CD4-positive, alpha-beta T cell treated with Interleukin-1 beta for 1 hour (primary cell): ENCODE measurements around the gene PDIA4.

ENCODE experiments used
- DNase-seq, 2 donors: peaks; one replicate each; pipeline ENCODE4 v3.0.0-alpha.2; 2020 to 2022

PDIA4 gene

DNA sequence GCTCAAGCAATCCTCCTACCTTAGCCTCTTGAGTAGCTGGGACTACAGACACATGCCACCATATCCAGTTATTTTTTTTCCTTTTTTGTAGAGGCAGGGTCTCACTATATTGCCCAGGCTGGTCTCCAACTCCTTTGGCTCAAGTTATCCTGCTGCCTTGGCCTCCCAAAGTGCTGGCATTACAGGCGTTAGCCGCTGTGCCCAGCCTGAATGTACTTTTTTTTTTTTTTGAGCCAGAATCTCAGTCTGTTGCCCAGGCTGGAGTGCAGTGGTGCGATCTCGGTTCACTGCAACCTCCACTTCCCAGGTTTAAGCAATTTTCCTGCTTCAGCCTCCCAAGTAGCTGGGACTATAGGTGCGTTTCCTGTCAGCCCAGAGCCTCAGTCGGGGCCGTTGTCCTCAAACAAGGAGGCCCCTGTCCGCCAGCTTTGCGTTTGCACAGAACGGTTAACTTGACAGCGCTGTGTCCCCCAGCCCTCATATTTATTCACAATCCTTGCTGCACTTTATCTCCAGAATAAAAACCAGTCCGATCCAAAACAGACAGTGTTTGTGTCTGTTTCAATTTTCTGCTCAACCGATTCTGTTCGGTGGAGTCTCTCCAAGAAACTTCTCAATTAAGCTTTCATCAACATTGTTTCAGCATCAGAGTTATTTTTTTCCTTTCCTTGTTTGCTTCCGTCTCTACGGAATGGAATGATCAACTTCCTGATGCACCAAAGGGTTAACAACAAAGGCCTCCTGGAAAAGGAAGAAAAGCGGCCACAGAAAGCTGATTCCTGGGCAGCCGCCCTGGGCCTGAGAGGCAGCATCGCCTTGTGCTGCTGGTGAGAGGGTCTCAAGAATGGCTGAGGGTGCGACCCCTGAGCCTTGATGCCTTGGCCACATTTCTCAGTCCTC, 64.5 kb downstream of the PDIA4 start:
- no peak for DNase-seq

DNA sequence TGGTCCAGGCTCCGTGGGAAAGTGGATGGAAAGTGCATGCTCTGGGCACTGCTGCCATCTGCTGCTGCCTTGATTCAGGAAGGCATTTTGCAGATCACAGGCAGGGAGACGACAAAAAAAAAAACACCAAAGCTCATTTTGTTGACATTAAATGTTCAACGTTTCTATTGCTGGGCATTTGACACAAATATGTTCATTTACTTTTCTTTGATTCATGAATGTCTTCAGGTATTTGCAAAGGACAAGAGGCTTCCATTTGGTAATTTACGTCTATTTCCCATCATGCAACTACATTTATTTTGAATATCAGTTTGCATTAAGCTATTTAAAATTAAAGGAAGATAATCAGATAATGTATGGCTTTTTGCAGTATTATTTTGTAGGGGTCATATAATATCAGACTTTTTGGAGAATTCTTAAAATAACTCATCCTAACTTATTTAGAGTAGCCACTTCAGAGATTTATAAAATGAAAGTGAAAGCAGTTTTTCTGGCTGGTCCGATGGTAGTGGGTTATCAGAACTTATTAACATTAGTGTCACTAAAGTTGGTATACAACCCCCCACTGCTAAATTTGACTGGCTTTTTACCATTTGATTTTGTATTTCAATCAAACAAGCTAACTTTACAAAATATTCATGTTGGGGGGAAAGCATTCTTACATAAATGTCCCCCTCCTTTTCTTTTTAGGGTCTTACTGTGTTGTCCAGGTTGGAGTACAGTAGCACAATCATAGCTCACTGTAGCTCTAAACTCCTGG, 65.3 kb downstream of the PDIA4 start:
- peak; percentile 71 to 72 for DNase-seq

DNA sequence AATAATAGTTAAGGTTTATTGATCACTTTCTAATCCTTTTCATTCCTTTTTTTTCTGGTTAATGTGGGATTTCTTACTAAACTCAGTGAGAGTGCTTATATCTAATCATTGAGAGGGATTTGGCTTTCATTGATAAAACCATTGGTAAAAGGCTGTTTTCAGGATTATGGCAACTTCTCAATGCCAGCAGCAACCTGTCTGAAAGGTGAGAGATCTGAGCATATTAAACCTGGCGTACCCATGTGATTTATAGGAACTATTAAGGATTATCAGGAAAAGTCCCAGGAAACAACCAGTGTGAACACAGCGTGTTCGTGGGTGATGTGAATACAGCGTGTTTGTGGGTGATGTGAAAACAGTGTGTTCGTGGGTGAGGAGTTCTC, 65.9 kb downstream of the PDIA4 start:
- DNase-seq: no peak

DNA sequence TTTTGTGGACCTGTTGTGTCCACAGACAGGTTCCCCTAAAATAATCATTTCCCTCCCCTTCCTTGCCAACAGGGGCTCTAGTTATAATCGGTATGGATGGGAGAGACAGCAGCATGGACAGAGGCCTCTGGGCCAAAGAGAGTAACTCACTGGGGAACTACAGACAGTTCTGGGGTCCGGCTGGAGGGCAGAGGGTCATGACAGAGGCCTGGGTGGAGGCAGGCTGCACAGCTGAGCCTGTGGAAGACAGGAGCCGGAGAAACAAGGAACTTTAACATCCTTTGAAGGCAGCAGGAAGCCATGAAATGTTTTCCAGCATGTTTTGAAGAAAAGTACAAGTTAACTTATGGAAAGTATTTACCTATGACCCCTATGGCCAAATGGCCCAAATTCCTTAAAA, 68.6 kb downstream of the PDIA4 start:
- no peak for DNase-seq

DNA sequence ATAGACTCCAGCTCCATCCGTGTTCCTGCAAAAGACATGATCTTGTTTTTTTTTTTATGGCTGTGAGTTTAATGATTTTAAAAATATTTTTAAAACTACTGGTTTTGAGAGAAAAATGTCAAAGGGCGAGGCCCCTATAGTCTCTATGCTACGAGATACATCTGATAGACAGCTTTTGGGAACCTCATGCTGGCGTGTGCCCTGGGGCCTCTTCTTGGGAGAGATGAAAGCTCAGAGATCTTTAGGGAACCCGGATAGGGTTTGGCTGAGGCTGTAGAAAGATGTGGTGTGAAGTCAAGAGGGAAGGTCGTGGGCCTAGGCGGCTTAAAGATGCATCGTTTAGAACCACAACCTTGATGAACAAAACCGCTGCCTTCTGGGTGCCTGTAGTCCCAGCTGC, 70.2 kb downstream of the PDIA4 start:
- DNase-seq: no peak

DNA sequence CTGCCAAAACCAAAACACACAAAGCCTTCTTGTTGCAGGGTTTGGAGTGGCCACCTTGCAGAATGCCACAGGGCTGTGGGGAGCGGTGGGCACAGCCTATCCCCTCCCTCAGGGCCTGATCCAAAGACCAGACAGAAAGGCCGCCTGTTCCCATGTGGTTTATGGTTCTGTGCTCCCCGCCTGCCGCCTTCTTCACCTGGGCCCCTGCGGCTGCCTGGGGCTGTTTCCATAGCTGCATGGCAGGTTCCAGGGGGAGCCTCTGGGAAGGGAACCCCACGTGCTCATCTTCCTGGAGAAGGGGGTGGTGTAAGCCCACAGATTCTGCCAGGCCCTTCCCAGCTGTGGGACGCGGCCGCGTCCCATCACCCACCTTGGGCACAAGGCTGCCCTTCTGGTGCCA, 73.5 kb downstream of the PDIA4 start:
- DNase-seq: no peak

DNA sequence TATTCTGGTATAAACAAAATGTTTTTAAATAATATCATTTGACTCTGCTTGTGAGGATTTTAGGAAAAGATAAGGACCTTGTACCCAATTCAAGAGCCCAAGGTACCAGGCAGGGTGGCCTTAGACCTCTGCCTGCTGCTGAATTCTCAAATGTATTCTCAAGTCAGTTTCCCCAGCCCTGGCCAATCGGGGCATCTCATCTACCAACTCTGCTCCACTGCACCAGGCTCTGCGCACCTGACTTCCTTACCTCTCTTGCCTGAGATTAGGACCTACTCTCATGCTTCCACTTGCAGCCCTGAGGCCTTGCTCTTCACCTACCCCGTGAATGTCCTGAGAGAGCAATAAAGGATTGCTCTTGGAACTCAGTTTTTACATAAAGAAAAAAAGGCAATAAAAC, 74.6 kb downstream of the PDIA4 start:
- no peak for DNase-seq
